Endothelial cell of umbilical vein (primary cell): Measurements from ENCODE around the gene CPLX1. TPM values are rescaled to one million over a fixed set of nuclear protein-coding genes. Genes with fewer than 3 reads are reported as not detected.

ENCODE experiments used
- BruUV-seq: library from RNA; stranded (reverse); fragments of 400-500 nt; replicated peaks from 2 replicates; lab custom pipeline; 2021; lab: Mats Ljungman, UMichigan
- CTCF ChIA-PET: fragments of 300-600, 350-600 bp; sonication (Branson Sonifier 250); formaldehyde crosslinking; loops from one replicate; lab custom pipeline; 2021; ENCODE audit warnings: antibody characterized with exemption, inconsistent platforms; lab: Charles Lee
- POLR2A ChIA-PET: fragments of 300-600, 350-600 bp; sonication (Branson Sonifier 250); formaldehyde crosslinking; loops from one replicate; lab custom pipeline; 2021; ENCODE audit warnings: antibody characterized with exemption, inconsistent platforms; lab: Charles Lee
- DNase-seq: peaks from one replicate; pipeline ENCODE4 v3.0.0-alpha.2; 2011; ENCODE audit warnings: low read depth, low spot score
- FAIRE-seq: peaks from 2 replicates; lab custom pipeline; 2011; peaks lifted over from hg19 to GRCh38; lab: Jason Lieb, UNC
- H2AFZ ChIP-seq: 2 replicates; pipeline ENCODE4 v1.6.0; 2012; ENCODE audit warnings: low read depth, low read length, control low read depth, inconsistent platforms
- H3K27ac ChIP-seq: 2 replicates; pipeline ENCODE4 v1.5.1; 2011; ENCODE audit warnings: low read depth, mild to moderate bottlenecking, control low read depth, low read length, moderate library complexity; ENCODE audit not compliant: insufficient read depth
- H3K27me3 ChIP-seq, 2 experiments: 2 replicates each; pipeline versions ENCODE4 v1.6.0 to v1.6.1; 2011; ENCODE audit warnings: low read length in 2 of 2, mixed read lengths in 1 of 2; ENCODE audit not compliant: control insufficient read depth in 2 of 2, insufficient read depth in 2 of 2
- H3K36me3 ChIP-seq, 2 experiments: 2 replicates in 1 of 2; 3 replicates in 1 of 2; pipeline ENCODE4 v1.5.1; 2011; ENCODE audit warnings: low read length in 2 of 2, mild to moderate bottlenecking in 1 of 2, moderate library complexity in 1 of 2; ENCODE audit not compliant: control insufficient read depth in 2 of 2, insufficient read depth in 2 of 2; ENCODE audit errors: extremely low read depth in 1 of 2
- H3K4me1 ChIP-seq: 3 replicates; pipeline ENCODE4 v1.5.1; 2011; ENCODE audit warnings: mild to moderate bottlenecking, low read length; ENCODE audit not compliant: control insufficient read depth, insufficient read depth; ENCODE audit errors: extremely low read depth
- H3K4me2 ChIP-seq: 2 replicates; pipeline ENCODE4 v1.6.1; 2011; ENCODE audit warnings: low read length, control low read depth, mixed read lengths; ENCODE audit not compliant: insufficient read depth
- H3K4me3 ChIP-seq, 3 experiments: fragments of 200-600 bp in 1 of 3; sonication (generic), shearing (Covaris generic) in 1 of 3; replicated peaks in 1 of 3; 2 replicates each; pipeline ENCODE4 v1.5.1; 2011 to 2016; ENCODE audit warnings: control low read depth in 3 of 3, low read length in 3 of 3, mild to moderate bottlenecking in 2 of 3, inconsistent platforms in 1 of 3, low read depth in 1 of 3, moderate library complexity in 1 of 3; ENCODE audit not compliant: insufficient read depth in 1 of 3
- H3K79me2 ChIP-seq: 2 replicates; pipeline ENCODE4 v1.6.0; 2012; ENCODE audit warnings: low read length, inconsistent platforms; ENCODE audit not compliant: control insufficient read depth, insufficient read depth
- H3K9ac ChIP-seq: replicated peaks from 2 replicates; pipeline ENCODE3; 2011; ENCODE audit warnings: low read length, control low read depth; ENCODE audit not compliant: insufficient read depth; ENCODE audit errors: extremely low read depth
- H3K9me1 ChIP-seq: replicated peaks from 3 replicates; pipeline ENCODE4 v1.6.0; 2011; ENCODE audit warnings: mild to moderate bottlenecking, low read length; ENCODE audit not compliant: control insufficient read depth, insufficient read depth; ENCODE audit errors: extremely low read depth
- H3K9me3 ChIP-seq: replicated peaks from 2 replicates; pipeline ENCODE4 v1.5.1; 2012; ENCODE audit warnings: low read length, inconsistent platforms; ENCODE audit not compliant: control insufficient read depth, insufficient read depth
- H4K20me1 ChIP-seq: replicated peaks from 2 replicates; pipeline ENCODE3; 2011; ENCODE audit warnings: mild to moderate bottlenecking, low read length; ENCODE audit not compliant: control insufficient read depth, insufficient read depth; ENCODE audit errors: extremely low read depth
- EZH2 ChIP-seq: IDR thresholded peaks from 2 replicates; pipeline ENCODE4 v1.6.1; 2012; ENCODE audit warnings: borderline replicate concordance, low read depth, mild to moderate bottlenecking, moderate library complexity, low read length, inconsistent platforms; ENCODE audit not compliant: severe bottlenecking
- FOS ChIP-seq: IDR thresholded peaks from 2 replicates; pipeline ENCODE4 v1.6.1; 2011; ENCODE audit warnings: mild to moderate bottlenecking, low read length, moderate library complexity, borderline replicate concordance; ENCODE audit not compliant: insufficient read depth
- GATA2 ChIP-seq: IDR thresholded peaks from 2 replicates; pipeline ENCODE4 v1.7.0; 2011; ENCODE audit warnings: low read depth, mild to moderate bottlenecking, moderate library complexity, mixed read lengths, low read length; ENCODE audit not compliant: insufficient read length, insufficient read depth
- JUN ChIP-seq: IDR thresholded peaks from 2 replicates; pipeline ENCODE4 v1.6.1; 2011; ENCODE audit warnings: borderline replicate concordance, low read depth; ENCODE audit not compliant: insufficient read length, insufficient read depth
- MAX ChIP-seq: IDR thresholded peaks from 2 replicates; pipeline ENCODE4 v1.6.1; 2011; ENCODE audit not compliant: insufficient read depth, insufficient read length
- MYC ChIP-seq: IDR thresholded peaks from one replicate; pipeline ENCODE4 v1.6.1; 2011; ENCODE audit warnings: mild to moderate bottlenecking, low read depth, low read length
- POLR2AphosphoS5 ChIP-seq: IDR thresholded peaks from 2 replicates; pipeline ENCODE4 v1.6.1; 2012; ENCODE audit warnings: low read depth, mild to moderate bottlenecking, control low read depth, low read length, moderate library complexity; ENCODE audit not compliant: insufficient read depth
- dilution Hi-C: fragments of 300-500 bp; cut with MboI; formaldehyde crosslinking; loops from one replicate; pipeline ENCODE4 v1.15.0; 2019; ENCODE audit warnings: low sequenced_read_pairs; ENCODE audit not compliant: extremely low pct_ligation_motif_present
- intact Hi-C: fragments of 100-400 bp; cut with micrococcal nuclease; formaldehyde crosslinking; loops from one replicate; pipeline ENCODE4 v1.10.0; 2022
- polyA plus RNA-seq, 4 experiments: library from polyadenylated mRNA; depleted of rRNA in 3 of 4; stranded (reverse) in 3 of 4; unstranded in 1 of 4; fragments of >200 nt; gene quantifications; 2 replicates each; pipeline versions ENCODE4 v1.2.1 to v1.2.3, GENCODE V29; 2011 to 2012; ENCODE audit warnings: missing spikeins in 1 of 4
- total RNA-seq: library from RNA; stranded (reverse); gene quantifications from 2 replicates; pipeline ENCODE4 v1.2.3, GENCODE V29; 2021
- TF ChIP-seq, protein P1 (sequence below), 2 donors: IDR thresholded peaks; 1 replicate in 1 of 2; 2 replicates in 1 of 2; pipeline ENCODE4 v1.5.1; 2011; ENCODE audit warnings: low read length in 2 of 2, mild to moderate bottlenecking in 2 of 2, moderate library complexity in 2 of 2, control low read depth in 1 of 2, inconsistent platforms in 1 of 2, low read depth in 1 of 2; ENCODE audit not compliant: insufficient read depth in 1 of 2; ENCODE audit errors: extremely low read depth in 1 of 2

CPLX1 gene
- total and polyA plus RNA-seq, 2 donors (not counting 3 experiments of a cell fraction or from before 2014, with no cell fraction given), result 1.0 to 1.8 TPM

GRCh38 chr4:787561-787981, 38.4 kb downstream of the CPLX1 start:
- DNase-seq (no peak), FAIRE-seq (no peak)
- intact Hi-C loops, result loop anchor here (1.0 kb wide), 1 partner anchor 200 kb away; the partner anchor contains the start of gene IDUA
- ChIA-PET CTCF (no interaction called here), POLR2A (interaction anchor here (0.6 to 1.2 kb wide), 2 partner anchors 14 to 613 kb away, joined by 3 to 4 read pairs; no protein-coding TSS in a partner anchor)
- Histone ChIP-seq H3K27ac (no peak overlapping the region), H3K79me2 (no peaks in the 10 kb centered on the region), H3K36me3 (no peaks in the 10 kb centered on the region), H3K9me1 (no peaks in the 10 kb centered on the region), H3K4me2 (no peak overlapping the region), H3K27me3 (peaks cover 2 to 4% of the 10 kb centered on the region in 2 experiments), H3K4me3 (no peak overlapping the region), H4K20me1 (no peaks in the 10 kb centered on the region), H2AFZ (no peak overlapping the region), H3K9me3 (no peaks in the 10 kb centered on the region), H3K9ac (no peak overlapping the region), H3K4me1 (peaks cover 4% of the 10 kb centered on the region)
- BruUV-seq, result no TSS peak
- TF ChIP-seq POLR2AphosphoS5 (no peak), GATA2 (no peak), JUN (no peak), MAX (no peak), FOS (no peak), EZH2 (no peak), MYC (no peak)
- TF ChIP-seq, protein P1, sequence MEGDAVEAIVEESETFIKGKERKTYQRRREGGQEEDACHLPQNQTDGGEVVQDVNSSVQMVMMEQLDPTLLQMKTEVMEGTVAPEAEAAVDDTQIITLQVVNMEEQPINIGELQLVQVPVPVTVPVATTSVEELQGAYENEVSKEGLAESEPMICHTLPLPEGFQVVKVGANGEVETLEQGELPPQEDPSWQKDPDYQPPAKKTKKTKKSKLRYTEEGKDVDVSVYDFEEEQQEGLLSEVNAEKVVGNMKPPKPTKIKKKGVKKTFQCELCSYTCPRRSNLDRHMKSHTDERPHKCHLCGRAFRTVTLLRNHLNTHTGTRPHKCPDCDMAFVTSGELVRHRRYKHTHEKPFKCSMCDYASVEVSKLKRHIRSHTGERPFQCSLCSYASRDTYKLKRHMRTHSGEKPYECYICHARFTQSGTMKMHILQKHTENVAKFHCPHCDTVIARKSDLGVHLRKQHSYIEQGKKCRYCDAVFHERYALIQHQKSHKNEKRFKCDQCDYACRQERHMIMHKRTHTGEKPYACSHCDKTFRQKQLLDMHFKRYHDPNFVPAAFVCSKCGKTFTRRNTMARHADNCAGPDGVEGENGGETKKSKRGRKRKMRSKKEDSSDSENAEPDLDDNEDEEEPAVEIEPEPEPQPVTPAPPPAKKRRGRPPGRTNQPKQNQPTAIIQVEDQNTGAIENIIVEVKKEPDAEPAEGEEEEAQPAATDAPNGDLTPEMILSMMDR (IDR thresholded peaks at IDR 0.05; ENCODE audit: extremely low read depth in 1 of 2, insufficient read depth in 1 of 2, low read depth in 1 of 2, low read length in 2 of 2), result no peak
- dilution Hi-C loops, result no loop called here
